ENCODE data around the gene UNC45B.
A peak's percentile ranks its signal among the peaks of the same experiment; 100 is the strongest.

The UNC45B gene

DNA sequence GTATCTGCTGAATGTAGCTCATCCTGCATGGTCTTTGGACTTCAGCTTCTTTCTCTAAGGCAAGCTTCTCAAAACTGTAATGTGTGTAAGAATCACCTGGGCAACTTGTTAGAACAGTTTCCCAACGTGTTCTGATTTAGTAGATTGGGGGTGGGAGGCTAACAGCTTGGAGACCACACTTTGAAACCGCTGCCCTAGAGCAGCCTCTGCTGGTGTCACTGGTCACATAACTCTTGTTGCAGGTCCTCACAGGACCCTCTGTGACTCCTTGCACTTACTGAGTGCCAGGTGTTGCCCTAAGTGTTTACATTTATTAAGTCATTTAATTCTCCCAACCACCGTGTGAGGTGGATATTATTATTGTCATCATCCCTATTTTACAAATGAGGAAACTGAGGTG lies 36.7 kb downstream of the UNC45B start:
- Histone ChIP-seq H3K4me2 (ENCODE audit: low read length) (no peak overlapping the region), H3K27me3 (ENCODE audit: low read depth, low read length) (0 out of 2 replicates have a peak, but pooled peaks cover 2% of the 10 kb centered on the region), H3K27ac (ENCODE audit: low read length) (no peak overlapping the region), H3K4me3 (ENCODE audit: low read length) (no peak overlapping the region), H4K20me1 (ENCODE audit: insufficient read depth, low read length) (no peaks in the 10 kb centered on the region), H3K36me3 (replicated peaks; ENCODE audit: low read depth, low read length) (peaks cover 3% of the 10 kb centered on the region), H3K4me1 (ENCODE audit: low read length) (peaks cover 23% of the 10 kb centered on the region), H3K9ac (ENCODE audit: low read length) (no peak overlapping the region), H3K9me3 (ENCODE audit: insufficient read depth, low read length) (no peaks in the 10 kb centered on the region), H2AFZ (ENCODE audit: low read depth, low read length) (no peak overlapping the region), H3K79me2 (ENCODE audit: low read length) (no peaks in the 10 kb centered on the region)
- no peak for TF ChIP-seq EZH2phosphoT487 (IDR thresholded peaks at IDR 0.05; ENCODE audit: low read depth)
- TF ChIP-seq CTCF (IDR thresholded peaks at IDR 0.05; ENCODE audit: low read depth, low read length) = 0 out of 2 replicates have a peak, but pooled peaks have one; percentile 12

DNA sequence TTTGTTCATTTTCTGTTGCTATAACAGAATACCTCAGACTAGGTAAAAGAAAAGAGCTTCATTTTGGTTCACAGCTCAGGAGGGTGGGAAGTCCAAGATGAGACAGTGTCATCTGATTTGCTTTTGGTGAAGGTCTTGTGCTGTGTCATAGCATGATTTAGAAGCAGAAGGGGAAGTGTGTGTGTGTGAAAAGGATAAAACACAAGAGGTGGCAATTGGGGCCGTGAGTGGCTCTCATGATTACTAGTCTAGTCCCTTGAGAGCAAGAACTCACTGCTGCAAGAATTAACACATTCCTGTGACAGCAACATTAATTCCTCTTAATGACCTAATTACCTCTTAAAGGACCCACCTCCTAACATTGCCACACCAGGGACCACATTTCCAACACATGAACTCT lies 38.2 kb downstream of the UNC45B start:
- Histone ChIP-seq H3K4me3 (ENCODE audit: low read length) (peak overlapping the region; percentile 51), H3K27me3 (ENCODE audit: low read depth, low read length) (0 out of 2 replicates have a peak, but pooled peaks cover 2% of the 10 kb centered on the region), H3K9ac (ENCODE audit: low read length) (peak overlapping the region; percentile 22; the same call in 1 of the 2 replicates), H3K4me1 (ENCODE audit: low read length) (peaks cover 23% of the 10 kb centered on the region), H3K36me3 (replicated peaks; ENCODE audit: low read depth, low read length) (peaks cover 3% of the 10 kb centered on the region), H2AFZ (ENCODE audit: low read depth, low read length) (peak overlapping the region; percentile 63; the same call in 1 of the 2 replicates), H3K79me2 (ENCODE audit: low read length) (no peaks in the 10 kb centered on the region), H3K9me3 (ENCODE audit: insufficient read depth, low read length) (no peaks in the 10 kb centered on the region), H3K27ac (ENCODE audit: low read length) (peak overlapping the region; percentile 79), H3K4me2 (ENCODE audit: low read length) (peak overlapping the region; percentile 62), H4K20me1 (ENCODE audit: insufficient read depth, low read length) (no peaks in the 10 kb centered on the region)
- no peak for TF ChIP-seq CTCF (IDR thresholded peaks at IDR 0.05; ENCODE audit: low read depth, low read length)
- TF ChIP-seq EZH2phosphoT487 (IDR thresholded peaks at IDR 0.05; ENCODE audit: low read depth) = no peak

DNA sequence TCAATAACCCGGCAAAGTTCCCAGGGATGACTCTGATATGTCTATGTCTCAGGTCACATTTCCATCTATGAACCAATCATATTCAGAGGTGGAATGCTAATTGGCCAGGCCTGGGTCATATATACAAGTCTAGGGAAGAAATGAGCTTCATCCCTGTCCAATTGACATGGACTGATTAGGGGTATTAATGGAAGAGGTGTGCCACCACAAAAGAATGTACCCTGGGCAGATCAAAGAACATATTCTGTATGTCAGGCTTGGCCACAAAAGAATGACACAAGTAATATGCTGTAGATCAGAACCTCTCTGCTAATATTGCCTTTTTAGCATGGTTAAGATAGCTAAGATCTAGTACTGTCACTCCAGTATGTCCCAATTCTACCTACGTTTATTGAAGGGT lies 39.9 kb downstream of the UNC45B start:
- no peak overlapping the region for H3K9ac ChIP-seq (ENCODE audit: low read length)
- H3K4me2 ChIP-seq (ENCODE audit: low read length) = no peak overlapping the region

DNA sequence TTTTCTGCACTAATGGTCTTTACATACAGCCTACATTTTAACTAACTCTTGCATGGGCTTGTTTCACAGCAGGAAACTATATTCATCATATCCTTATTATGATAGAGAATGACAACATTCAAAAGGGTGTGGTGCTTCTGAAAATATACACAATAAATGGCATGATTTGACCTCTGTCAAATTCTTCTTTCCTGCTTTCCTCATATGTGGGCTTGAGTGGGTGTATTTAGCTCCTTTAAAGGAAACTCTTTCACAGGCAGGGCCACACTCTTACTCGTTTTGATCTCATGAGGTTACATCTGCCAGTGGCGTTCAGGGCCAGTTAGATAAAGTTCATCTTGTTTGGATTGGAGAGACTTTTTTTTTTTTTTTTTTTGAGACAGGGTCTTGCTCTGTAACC lies 40.5 kb downstream of the UNC45B start:
- Histone ChIP-seq H2AFZ (ENCODE audit: low read depth, low read length) (no peak overlapping the region), H3K9me3 (ENCODE audit: insufficient read depth, low read length) (no peaks in the 10 kb centered on the region), H3K4me1 (ENCODE audit: low read length) (peaks cover 23% of the 10 kb centered on the region), H3K79me2 (ENCODE audit: low read length) (no peaks in the 10 kb centered on the region), H3K36me3 (replicated peaks; ENCODE audit: low read depth, low read length) (peaks cover 3% of the 10 kb centered on the region), H3K27me3 (ENCODE audit: low read depth, low read length) (0 out of 2 replicates have a peak, but pooled peaks cover 2% of the 10 kb centered on the region), H4K20me1 (ENCODE audit: insufficient read depth, low read length) (no peaks in the 10 kb centered on the region), H3K4me2 (ENCODE audit: low read length) (no peak overlapping the region), H3K4me3 (ENCODE audit: low read length) (no peak overlapping the region), H3K9ac (ENCODE audit: low read length) (no peak overlapping the region), H3K27ac (ENCODE audit: low read length) (no peak overlapping the region)
- TF ChIP-seq CTCF (IDR thresholded peaks at IDR 0.05; ENCODE audit: low read depth, low read length) (no peak), EZH2phosphoT487 (IDR thresholded peaks at IDR 0.05; ENCODE audit: low read depth) (no peak)

More for the DNA sequence above, 39.9 kb downstream of the UNC45B start:
- no peak overlapping the region for H3K4me3 ChIP-seq (ENCODE audit: low read length)
- no peak overlapping the region for H3K27ac ChIP-seq (ENCODE audit: low read length)
- TF ChIP-seq CTCF (IDR thresholded peaks at IDR 0.05; ENCODE audit: low read depth, low read length) (no peak), EZH2phosphoT487 (IDR thresholded peaks at IDR 0.05; ENCODE audit: low read depth) (no peak)
- H2AFZ ChIP-seq (ENCODE audit: low read depth, low read length) = no peak overlapping the region
- H4K20me1 ChIP-seq (ENCODE audit: insufficient read depth, low read length) = no peaks in the 10 kb centered on the region
- H3K4me1 ChIP-seq (ENCODE audit: low read length) = peaks cover 23% of the 10 kb centered on the region
- H3K27me3 ChIP-seq (ENCODE audit: low read depth, low read length) = 0 out of 2 replicates have a peak, but pooled peaks cover 2% of the 10 kb centered on the region
- no peaks in the 10 kb centered on the region for H3K79me2 ChIP-seq (ENCODE audit: low read length)
- H3K36me3 ChIP-seq (replicated peaks; ENCODE audit: low read depth, low read length) = peaks cover 3% of the 10 kb centered on the region
- H3K9me3 ChIP-seq (ENCODE audit: insufficient read depth, low read length) = no peaks in the 10 kb centered on the region
